Measurements from ENCODE around the gene PRRX2. TPM values are rescaled to one million over a fixed set of nuclear protein-coding genes. Genes with fewer than 3 reads are reported as not detected.

The PRRX2 gene
- total RNA-seq, 2 donors from 2014 or later, result 1.0 TPM; not detected in 1

DNA sequence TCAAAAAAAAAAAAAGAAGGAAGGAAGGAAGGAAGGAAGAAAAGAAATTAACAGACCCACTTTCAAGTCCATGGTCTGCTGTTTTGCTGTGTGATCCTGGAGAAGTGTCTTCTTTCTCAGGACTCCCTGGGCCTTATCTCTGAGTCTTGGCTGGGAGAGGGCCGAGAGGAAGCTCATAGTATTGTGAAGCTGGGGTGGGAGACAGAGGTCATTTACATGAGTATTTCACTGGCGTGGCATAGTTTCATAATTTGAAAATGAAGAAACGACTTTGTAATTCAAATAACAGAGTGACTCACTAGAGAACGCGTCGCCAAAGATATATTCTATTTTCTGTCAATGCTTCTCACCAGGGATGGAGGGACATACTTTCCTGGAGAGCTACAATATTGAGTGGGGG, 42.1 kb upstream of the PRRX2 start:
- ATAC-seq (no peak), DNase-seq (no peak)
- TF ChIP-seq, protein P1, sequence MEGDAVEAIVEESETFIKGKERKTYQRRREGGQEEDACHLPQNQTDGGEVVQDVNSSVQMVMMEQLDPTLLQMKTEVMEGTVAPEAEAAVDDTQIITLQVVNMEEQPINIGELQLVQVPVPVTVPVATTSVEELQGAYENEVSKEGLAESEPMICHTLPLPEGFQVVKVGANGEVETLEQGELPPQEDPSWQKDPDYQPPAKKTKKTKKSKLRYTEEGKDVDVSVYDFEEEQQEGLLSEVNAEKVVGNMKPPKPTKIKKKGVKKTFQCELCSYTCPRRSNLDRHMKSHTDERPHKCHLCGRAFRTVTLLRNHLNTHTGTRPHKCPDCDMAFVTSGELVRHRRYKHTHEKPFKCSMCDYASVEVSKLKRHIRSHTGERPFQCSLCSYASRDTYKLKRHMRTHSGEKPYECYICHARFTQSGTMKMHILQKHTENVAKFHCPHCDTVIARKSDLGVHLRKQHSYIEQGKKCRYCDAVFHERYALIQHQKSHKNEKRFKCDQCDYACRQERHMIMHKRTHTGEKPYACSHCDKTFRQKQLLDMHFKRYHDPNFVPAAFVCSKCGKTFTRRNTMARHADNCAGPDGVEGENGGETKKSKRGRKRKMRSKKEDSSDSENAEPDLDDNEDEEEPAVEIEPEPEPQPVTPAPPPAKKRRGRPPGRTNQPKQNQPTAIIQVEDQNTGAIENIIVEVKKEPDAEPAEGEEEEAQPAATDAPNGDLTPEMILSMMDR (IDR thresholded peaks at IDR 0.05), result no peak
- TF ChIP-seq POLR2A (IDR thresholded peaks at IDR 0.05), result no peak
- WGBS, 2 donors, result 56 to 81% methylated on average over 6 of the region's 6 CpGs
- intact Hi-C loops (cut with DNase I), result no loop called here
- Histone ChIP-seq H3K9me3 (no peaks in the 10 kb centered on the region), H3K27ac (no peak overlapping the region), H3K36me3 (replicated peaks in 1 of 2; ENCODE audit: insufficient read depth in 1 of 2, low read depth in 2 of 2) (no peaks in the 10 kb centered on the region), H3K27me3 (peaks cover 0 to 10% of the 10 kb centered on the region in 2 donors), H3K4me3 (no peak overlapping the region), H3K4me1 (peaks cover 40% of the 10 kb centered on the region)

DNA sequence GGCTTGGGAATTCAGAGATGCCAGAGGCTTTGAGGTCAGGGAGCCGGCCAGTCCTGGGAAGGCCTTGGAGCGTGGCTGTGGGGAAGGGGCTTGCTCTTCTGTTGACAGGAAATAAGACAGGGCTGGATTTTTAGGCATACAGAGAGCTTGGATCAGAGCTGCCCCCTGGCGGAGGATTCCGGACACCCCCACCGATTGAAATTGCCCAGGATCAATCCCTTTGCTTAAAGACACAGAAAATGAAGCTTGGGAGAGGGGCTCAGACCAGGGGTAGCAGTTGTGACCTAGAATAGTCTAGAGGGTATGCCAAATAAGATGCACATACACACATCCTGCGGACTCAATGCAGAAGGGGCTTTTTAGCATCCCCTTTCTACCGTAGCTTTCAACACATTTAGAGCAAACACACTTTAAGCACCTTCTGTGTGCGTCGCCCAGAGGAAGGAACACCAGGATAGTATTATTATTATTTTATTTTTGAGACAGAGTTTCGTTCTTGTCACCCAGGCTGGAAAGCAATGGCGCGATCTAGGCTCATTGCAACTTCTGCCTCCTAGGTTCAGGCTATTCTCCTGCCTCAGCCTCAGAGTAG, 41.2 kb upstream of the PRRX2 start:
- Histone ChIP-seq H3K4me3 (no peak overlapping the region), H3K4me1 (peaks cover 50% of the 10 kb centered on the region), H3K36me3 (replicated peaks in 1 of 2; ENCODE audit: insufficient read depth in 1 of 2, low read depth in 2 of 2) (no peaks in the 10 kb centered on the region), H3K9me3 (no peaks in the 10 kb centered on the region), H3K27ac (peak overlapping the region in 1 of 4 donors; percentile 92), H3K27me3 (peaks cover 0 to 10% of the 10 kb centered on the region in 2 donors)
- peak; percentile 55 to 74 (median 62) for DNase-seq
- TF ChIP-seq, protein P1 (IDR thresholded peaks at IDR 0.05), result peak; percentile 38 to 74 (median 65)
- TF ChIP-seq POLR2A (IDR thresholded peaks at IDR 0.05), result no peak
- ATAC-seq, result no peak
- intact Hi-C loops (cut with DNase I), result no loop called here
- 19 to 32% methylated on average over 12 of the region's 12 CpGs for WGBS, 2 donors

DNA sequence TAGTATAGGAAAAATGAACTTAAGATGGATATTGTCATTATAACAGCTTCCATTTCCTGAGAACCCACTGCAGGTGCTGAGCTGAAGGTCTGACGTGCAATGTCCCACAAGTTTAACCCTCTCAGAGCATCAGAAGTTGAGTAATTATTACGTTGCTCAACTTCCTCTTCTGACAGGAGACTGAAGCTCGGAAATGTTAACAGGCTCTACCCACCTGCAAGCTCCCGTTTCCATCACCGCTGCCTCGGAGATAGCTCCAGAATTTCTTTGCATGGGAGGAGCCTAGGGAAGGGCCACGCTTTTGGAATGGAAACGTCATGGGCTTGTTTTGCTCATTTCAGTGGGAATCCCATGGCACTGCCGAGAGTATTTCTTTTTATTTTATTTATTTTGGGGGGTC, 40.5 kb upstream of the PRRX2 start:
- H3K4me3 ChIP-seq, result no peak overlapping the region

DNA sequence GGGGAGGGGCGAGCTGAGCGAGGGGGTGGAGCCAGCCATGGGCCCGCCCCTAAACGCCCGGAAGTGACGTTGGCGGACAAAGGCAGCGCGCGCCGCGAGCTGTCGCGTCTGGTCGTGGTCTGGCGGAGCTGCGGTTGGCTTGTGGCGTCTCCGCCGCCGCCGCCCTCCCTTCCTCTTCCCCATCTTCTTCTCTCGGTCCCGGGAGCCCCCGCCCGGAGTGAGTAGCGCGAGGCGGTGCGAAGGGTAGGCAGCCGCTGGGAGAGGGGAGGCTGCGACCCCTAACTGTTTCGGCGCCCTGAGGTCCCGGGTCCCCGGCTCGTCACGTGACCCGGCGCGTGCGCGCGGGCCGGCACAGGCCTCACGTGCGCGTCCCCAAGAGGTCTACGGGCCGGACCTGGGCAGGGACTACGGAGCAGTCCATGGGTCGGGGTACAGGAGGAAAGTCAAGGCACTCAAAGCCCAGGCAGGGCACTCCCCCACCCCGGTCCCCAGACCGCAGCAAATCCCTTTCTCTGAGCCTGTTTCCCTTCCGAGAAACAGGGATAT, 39.3 kb upstream of the PRRX2 start, which contains the start of gene NTMT1:
TSS of gene NTMT1 (plus strand) at position 85 of the 546 bp plus-strand sequence. CDS start 6,541 bp downstream, outside the sequence.
- Histone ChIP-seq H3K27me3 (no peaks in the 10 kb centered on the region), H3K4me3 (peak within 1 kb of the TSS; percentile 33 to 60), H3K36me3 (replicated peaks in 1 of 2; ENCODE audit: insufficient read depth in 1 of 2, low read depth in 2 of 2) (no peaks in the 10 kb centered on the region), H3K4me1 (peaks cover 57% of the 10 kb centered on the region), H3K9me3 (no peaks in the 10 kb centered on the region), H3K27ac (peak within 1 kb of the TSS; percentile 80 to 97 (median 87))
- ATAC-seq (peak; percentile 93), DNase-seq (peak; percentile 86 to 90 (median 86))
- WGBS, 2 donors, result 0% methylated on average over 16 to 55 of the region's 55 CpGs
- peak; percentile 93 to 97 (median 95) for TF ChIP-seq POLR2A (IDR thresholded peaks at IDR 0.05)
- TF ChIP-seq, protein P1 (IDR thresholded peaks at IDR 0.05), result peak in 1 of 7 experiments; percentile 9
- intact Hi-C loops (cut with DNase I), result no loop called here

More for the DNA sequence above, 40.5 kb upstream of the PRRX2 start:
- Histone ChIP-seq H3K36me3 (replicated peaks in 1 of 2; ENCODE audit: insufficient read depth in 1 of 2, low read depth in 2 of 2) (no peaks in the 10 kb centered on the region), H3K27me3 (peaks cover 0 to 7% of the 10 kb centered on the region in 2 donors), H3K4me1 (peaks cover 53% of the 10 kb centered on the region), H3K27ac (peak overlapping the region in 1 of 4 donors; percentile 92), H3K9me3 (no peaks in the 10 kb centered on the region)
- TF ChIP-seq POLR2A (IDR thresholded peaks at IDR 0.05), result no peak
- TF ChIP-seq, protein P1 (IDR thresholded peaks at IDR 0.05), result no peak
- WGBS, 2 donors, result 11 to 27% methylated on average over 9 of the region's 9 CpGs
- intact Hi-C loops (cut with DNase I), result no loop called here
- ATAC-seq, result no peak
- DNase-seq, result no peak
